ENCODE results near the gene CYP27B1.
"Not testable (repeated sequence)": the region's sequence is repeated elsewhere in the genome, so short reads cannot be mapped to it uniquely, and the experiment has no call there.

Gene CYP27B1

GRCh38 chr12:57722716-57723629 is 43.9 kb downstream of the CYP27B1 start:
- DNase-seq (no peak), ATAC-seq (no peak)

GRCh38 chr12:57721846-57722608 is 44.9 kb downstream of the CYP27B1 start:
- not testable (repeated sequence) for ATAC-seq, DNase-seq

GRCh38 chr12:57720606-57721595 is 46.0 kb downstream of the CYP27B1 start:
- DNase-seq: no peak

GRCh38 chr12:57719777-57720605 is 46.9 kb downstream of the CYP27B1 start:
- ATAC-seq (no peak), DNase-seq (no peak)

More at GRCh38 chr12:57720606-57721595, 46.0 kb downstream of the CYP27B1 start:
- ATAC-seq: no peak

GRCh38 chr12:57718641-57719528 is 48.0 kb downstream of the CYP27B1 start:
- DNase-seq: no peak
- no peak for ATAC-seq

GRCh38 chr12:57717846-57718640 is 48.8 kb downstream of the CYP27B1 start:
- no peak for ATAC-seq
- no peak for DNase-seq

GRCh38 chr12:57717131-57717530 is 49.7 kb downstream of the CYP27B1 start:
- DNase-seq (no peak), ATAC-seq (no peak)

GRCh38 chr12:57716305-57716704 is 50.6 kb downstream of the CYP27B1 start:
- ATAC-seq: no peak
- DNase-seq: no peak

GRCh38 chr12:57715786-57716185 is 51.1 kb downstream of the CYP27B1 start:
- no peak for DNase-seq
- no peak for ATAC-seq

GRCh38 chr12:57715036-57715748 is 51.7 kb downstream of the CYP27B1 start:
- not testable (repeated sequence) for ATAC-seq

GRCh38 chr12:57713209-57713608 is 53.7 kb downstream of the CYP27B1 start:
- DNase-seq: no peak
- no peak for ATAC-seq

More at GRCh38 chr12:57715036-57715748, 51.7 kb downstream of the CYP27B1 start:
- not testable (repeated sequence) for DNase-seq

- no peak for ATAC-seq
- no peak for DNase-seq
Observed at GRCh38 chr12:57712701-57713100, 54.2 kb downstream of the CYP27B1 start.

Measured in stimulated activated naive CD8-positive, alpha-beta T cell treated with anti-CD3 and anti-CD28 coated beads, Interleukin-15, Interleukin-2, amounts not matched to agents 100 U/mL and 50 U/mL, for 24 hours (primary cell).